ENCODE results near the gene C1QL4.

Gene C1QL4

GRCh38 chr12:49296034-49296835, 40.8 kb downstream of the C1QL4 start:
- 39% methylated on average over 54 of the region's 54 CpGs for WGBS
- Histone ChIP-seq H3K4me3 (ENCODE audit: low read length) (peak overlapping the region; percentile 47; the same call in 1 of the 2 replicates), H3K4me1 (ENCODE audit: insufficient read depth, low read length) (peaks cover 17% of the 10 kb centered on the region; the same call in 1 of the 2 replicates), H3K27me3 (ENCODE audit: insufficient read depth, low read length) (peaks cover 81% of the 10 kb centered on the region), H3K36me3 (ENCODE audit: insufficient read depth, low read length) (no peaks in the 10 kb centered on the region), H3K27ac (ENCODE audit: low read depth, low read length) (no peak overlapping the region), H3K9me3 (ENCODE audit: insufficient read depth, low read depth, low read length) (no peaks in the 10 kb centered on the region), H3K9ac (ENCODE audit: low read depth, low read length) (no peak overlapping the region)

- no peaks in the 10 kb centered on the region for H3K36me3 ChIP-seq (ENCODE audit: insufficient read depth, low read length)
- peaks cover 81% of the 10 kb centered on the region for H3K27me3 ChIP-seq (ENCODE audit: insufficient read depth, low read length)
- 5% methylated on average over 82 of the region's 82 CpGs for WGBS
- no peaks in the 10 kb centered on the region for H3K9me3 ChIP-seq (ENCODE audit: insufficient read depth, low read depth, low read length)
- no peak within 1 kb of the TSS for H3K9ac ChIP-seq (ENCODE audit: low read depth, low read length)
- H3K4me3 ChIP-seq (ENCODE audit: low read length), result peak within 1 kb of the TSS; percentile 35
- peaks cover 17% of the 10 kb centered on the region; the same call in 1 of the 2 replicates for H3K4me1 ChIP-seq (ENCODE audit: insufficient read depth, low read length)
- H3K27ac ChIP-seq (ENCODE audit: low read depth, low read length), result no peak within 1 kb of the TSS
These were observed 41.7 kb downstream of the C1QL4 start, which contains the start of gene PRPH for GRCh38 chr12:49295082-49295936. TSS of gene PRPH (plus strand) at chr12:49295147. CDS start at chr12:49295201, 54 bp downstream.

- no peak overlapping the region for H3K27ac ChIP-seq (ENCODE audit: low read depth, low read length)
- H3K27me3 ChIP-seq (ENCODE audit: insufficient read depth, low read length), result peaks cover 83% of the 10 kb centered on the region
- H3K4me1 ChIP-seq (ENCODE audit: insufficient read depth, low read length), result peaks cover 17% of the 10 kb centered on the region; the same call in 1 of the 2 replicates
- H3K4me3 ChIP-seq (ENCODE audit: low read length), result peak overlapping the region; percentile 35; the same call in 1 of the 2 replicates
- H3K9me3 ChIP-seq (ENCODE audit: insufficient read depth, low read depth, low read length), result no peaks in the 10 kb centered on the region
- H3K9ac ChIP-seq (ENCODE audit: low read depth, low read length), result no peak overlapping the region
- WGBS, result 26% methylated on average over 4 of the region's 5 CpGs
- H3K36me3 ChIP-seq (ENCODE audit: insufficient read depth, low read length), result no peaks in the 10 kb centered on the region
These were observed 42.2 kb downstream of the C1QL4 start for GRCh38 chr12:49294804-49295081.

GRCh38 chr12:49294086-49294803, 42.7 kb downstream of the C1QL4 start:
- peaks cover 83% of the 10 kb centered on the region for H3K27me3 ChIP-seq (ENCODE audit: insufficient read depth, low read length)
- WGBS, result 43% methylated on average over 8 of the region's 8 CpGs
- no peaks in the 10 kb centered on the region for H3K36me3 ChIP-seq (ENCODE audit: insufficient read depth, low read length)
- H3K27ac ChIP-seq (ENCODE audit: low read depth, low read length), result no peak overlapping the region
- no peak overlapping the region for H3K9ac ChIP-seq (ENCODE audit: low read depth, low read length)
- peaks cover 17% of the 10 kb centered on the region; the same call in 1 of the 2 replicates for H3K4me1 ChIP-seq (ENCODE audit: insufficient read depth, low read length)
- H3K4me3 ChIP-seq (ENCODE audit: low read length), result no peak overlapping the region
- H3K9me3 ChIP-seq (ENCODE audit: insufficient read depth, low read depth, low read length), result no peaks in the 10 kb centered on the region

GRCh38 chr12:49293056-49293956, 43.7 kb downstream of the C1QL4 start:
- Histone ChIP-seq H3K9me3 (ENCODE audit: insufficient read depth, low read depth, low read length) (no peaks in the 10 kb centered on the region), H3K4me1 (ENCODE audit: insufficient read depth, low read length) (peaks cover 17% of the 10 kb centered on the region; the same call in 1 of the 2 replicates), H3K27ac (ENCODE audit: low read depth, low read length) (no peak overlapping the region), H3K36me3 (ENCODE audit: insufficient read depth, low read length) (no peaks in the 10 kb centered on the region), H3K4me3 (ENCODE audit: low read length) (peak overlapping the region; percentile 31; the same call in 1 of the 2 replicates), H3K9ac (ENCODE audit: low read depth, low read length) (no peak overlapping the region), H3K27me3 (ENCODE audit: insufficient read depth, low read length) (peaks cover 74% of the 10 kb centered on the region)
- WGBS, result 25% methylated on average over 18 of the region's 18 CpGs

GRCh38 chr12:49292729-49293055, 44.3 kb downstream of the C1QL4 start:
- 72% methylated on average over 7 of the region's 7 CpGs for WGBS
- Histone ChIP-seq H3K27ac (ENCODE audit: low read depth, low read length) (no peak overlapping the region), H3K36me3 (ENCODE audit: insufficient read depth, low read length) (no peaks in the 10 kb centered on the region), H3K4me1 (ENCODE audit: insufficient read depth, low read length) (peaks cover 17% of the 10 kb centered on the region; the same call in 1 of the 2 replicates), H3K9me3 (ENCODE audit: insufficient read depth, low read depth, low read length) (no peaks in the 10 kb centered on the region), H3K4me3 (ENCODE audit: low read length) (no peak overlapping the region), H3K9ac (ENCODE audit: low read depth, low read length) (no peak overlapping the region), H3K27me3 (ENCODE audit: insufficient read depth, low read length) (peaks cover 71% of the 10 kb centered on the region)

- WGBS, result 82% methylated on average over 9 of the region's 9 CpGs
- no peaks in the 10 kb centered on the region for H3K9me3 ChIP-seq (ENCODE audit: insufficient read depth, low read depth, low read length)
- peaks cover 8% of the 10 kb centered on the region; the same call in 1 of the 2 replicates for H3K4me1 ChIP-seq (ENCODE audit: insufficient read depth, low read length)
- no peaks in the 10 kb centered on the region for H3K36me3 ChIP-seq (ENCODE audit: insufficient read depth, low read length)
- no peak overlapping the region for H3K9ac ChIP-seq (ENCODE audit: low read depth, low read length)
- peaks cover 41% of the 10 kb centered on the region for H3K27me3 ChIP-seq (ENCODE audit: insufficient read depth, low read length)
- no peak overlapping the region for H3K27ac ChIP-seq (ENCODE audit: low read depth, low read length)
- H3K4me3 ChIP-seq (ENCODE audit: low read length), result no peak overlapping the region
These were observed 47.9 kb downstream of the C1QL4 start for GRCh38 chr12:49288922-49289555.

GRCh38 chr12:49288412-49288853, 48.6 kb downstream of the C1QL4 start:
- Histone ChIP-seq H3K4me1 (ENCODE audit: insufficient read depth, low read length) (0 out of 2 replicates have a peak, but pooled peaks cover 3% of the 10 kb centered on the region), H3K4me3 (ENCODE audit: low read length) (no peak overlapping the region), H3K36me3 (ENCODE audit: insufficient read depth, low read length) (no peaks in the 10 kb centered on the region), H3K27ac (ENCODE audit: low read depth, low read length) (no peak overlapping the region), H3K9ac (ENCODE audit: low read depth, low read length) (no peak overlapping the region), H3K27me3 (ENCODE audit: insufficient read depth, low read length) (peaks cover 35% of the 10 kb centered on the region), H3K9me3 (ENCODE audit: insufficient read depth, low read depth, low read length) (no peaks in the 10 kb centered on the region)
- WGBS, result 20% methylated on average over 11 of the region's 11 CpGs

GRCh38 chr12:49287876-49288275, 49.1 kb downstream of the C1QL4 start:
- WGBS, result 65% methylated on average over 6 of the region's 6 CpGs
- H3K4me1 ChIP-seq (ENCODE audit: insufficient read depth, low read length), result 0 out of 2 replicates have a peak, but pooled peaks cover 3% of the 10 kb centered on the region
- H3K9ac ChIP-seq (ENCODE audit: low read depth, low read length), result no peak overlapping the region
- no peak overlapping the region for H3K4me3 ChIP-seq (ENCODE audit: low read length)
- no peak overlapping the region for H3K27ac ChIP-seq (ENCODE audit: low read depth, low read length)
- H3K36me3 ChIP-seq (ENCODE audit: insufficient read depth, low read length), result no peaks in the 10 kb centered on the region
- peaks cover 29% of the 10 kb centered on the region for H3K27me3 ChIP-seq (ENCODE audit: insufficient read depth, low read length)
- H3K9me3 ChIP-seq (ENCODE audit: insufficient read depth, low read depth, low read length), result no peaks in the 10 kb centered on the region

- H3K27me3 ChIP-seq (ENCODE audit: insufficient read depth, low read length), result peaks cover 9% of the 10 kb centered on the region
- peaks cover 13% of the 10 kb centered on the region; the same call in 1 of the 2 replicates for H3K4me1 ChIP-seq (ENCODE audit: insufficient read depth, low read length)
- H3K4me3 ChIP-seq (ENCODE audit: low read length), result no peak overlapping the region
- no peak overlapping the region for H3K27ac ChIP-seq (ENCODE audit: low read depth, low read length)
- H3K9me3 ChIP-seq (ENCODE audit: insufficient read depth, low read depth, low read length), result no peaks in the 10 kb centered on the region
- no peak overlapping the region for H3K9ac ChIP-seq (ENCODE audit: low read depth, low read length)
- no peaks in the 10 kb centered on the region for H3K36me3 ChIP-seq (ENCODE audit: insufficient read depth, low read length)
- WGBS, result 94% methylated on average over 4 of the region's 4 CpGs
These were observed 52.3 kb downstream of the C1QL4 start for GRCh38 chr12:49284672-49285071.
